T-helper 17 cell (primary cell): ENCODE measurements around the gene SLC22A4. TPM values are rescaled to one million over a fixed set of nuclear protein-coding genes. Genes with fewer than 3 reads are reported as not detected.

Experiments
- ATAC-seq: fragments of 150-1000 bp; cut with Tn5 transposase; 2 replicates; pipeline ENCODE4 v1.10.0; 2021; ENCODE audit warnings: mild to moderate bottlenecking, moderate library complexity
- DNase-seq, 3 donors: peaks; one replicate each; pipeline versions ENCODE4 v3.0.0 to v3.0.0-alpha.2; 2020 to 2021
- H3K9me3 ChIP-seq: one replicate; pipeline ENCODE4 v1.7.0; 2013; ENCODE audit warnings: low read length, mild to moderate bottlenecking; ENCODE audit not compliant: control insufficient read depth, poor library complexity, severe bottlenecking
- H3K27ac Mint-ChIP-seq: one replicate; pipeline ENCODE4 v1.8.0; 2022; ENCODE audit warnings: mild to moderate bottlenecking, moderate library complexity, mixed read lengths
- H3K27me3 Mint-ChIP-seq: one replicate; pipeline ENCODE4 v1.8.0; 2022; ENCODE audit warnings: mixed read lengths
- H3K36me3 Mint-ChIP-seq: one replicate; pipeline ENCODE4 v1.8.0; 2022; ENCODE audit warnings: low read depth, mixed read lengths
- H3K4me1 Mint-ChIP-seq: one replicate; pipeline ENCODE4 v1.8.0; 2022; ENCODE audit warnings: mild to moderate bottlenecking, mixed read lengths
- H3K4me3 Mint-ChIP-seq: one replicate; pipeline ENCODE4 v1.8.0; 2022; ENCODE audit warnings: mild to moderate bottlenecking, moderate library complexity, mixed read lengths
- total RNA-seq, 4 donors: library from RNA in 2 of 4; stranded (reverse) in 2 of 4; gene quantifications; one replicate each; pipeline ENCODE4 v1.2.3 and lab custom pipeline; 2022 to 2026

SLC22A4 gene
- total RNA-seq, 2 donors from 2014 or later, result 0.70 TPM; not detected in 1

DNA sequence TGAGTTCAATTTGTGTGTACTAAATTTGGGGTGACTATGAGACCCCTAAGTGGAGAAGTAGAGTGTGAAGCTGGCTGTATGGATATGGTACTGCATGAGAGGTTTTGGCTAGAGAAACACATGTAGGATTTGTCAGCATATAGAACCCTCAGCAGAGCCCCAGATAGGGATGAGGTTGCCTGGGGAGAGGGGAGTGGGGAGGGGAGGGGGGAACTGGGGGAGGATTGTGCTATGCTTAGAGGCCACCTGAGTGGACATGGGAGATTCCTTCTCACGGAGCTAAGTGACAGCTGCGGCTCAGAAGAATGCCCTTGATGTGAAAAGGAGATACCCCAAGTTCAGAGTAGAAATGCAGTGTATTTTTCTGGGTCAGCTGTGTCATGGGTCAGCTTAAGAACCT lies 86.5 kb downstream of the SLC22A4 start:
- Mint-ChIP-seq H3K27me3 (no peaks in the 10 kb centered on the region), H3K36me3 (peaks cover 5% of the 10 kb centered on the region), H3K4me1 (peaks cover 16% of the 10 kb centered on the region), H3K4me3 (no peak overlapping the region), H3K27ac (no peak overlapping the region)
- ATAC-seq, result no peak
- H3K9me3 ChIP-seq, result no peaks in the 10 kb centered on the region
- DNase-seq, result no peak

- ATAC-seq, result no peak
- Mint-ChIP-seq H3K4me3 (no peak overlapping the region), H3K36me3 (peaks cover 5% of the 10 kb centered on the region), H3K4me1 (peaks cover 22% of the 10 kb centered on the region), H3K27me3 (no peaks in the 10 kb centered on the region), H3K27ac (no peak overlapping the region)
- no peak for DNase-seq
- H3K9me3 ChIP-seq, result no peaks in the 10 kb centered on the region
Observed at GRCh38 chr5:132381614-132382013, 87.4 kb downstream of the SLC22A4 start.

DNA sequence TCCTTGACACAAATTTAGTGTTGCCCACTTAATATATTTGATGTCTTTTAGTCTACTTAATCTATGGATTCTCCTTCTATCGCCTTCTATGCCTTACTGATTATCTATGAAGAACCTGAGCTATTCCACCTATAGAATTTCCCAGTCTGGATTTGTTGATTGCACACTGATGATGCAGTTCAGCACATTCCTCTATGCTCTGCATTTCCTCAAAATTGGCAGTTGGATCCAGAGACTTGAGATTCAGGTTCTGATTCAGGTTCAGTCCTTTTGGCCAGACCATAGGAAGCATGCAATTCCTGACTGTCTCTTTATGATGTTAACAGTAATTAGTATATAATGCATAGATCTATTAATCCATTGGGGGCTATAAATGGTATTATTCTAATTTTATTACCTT lies 89.1 kb downstream of the SLC22A4 start:
- Mint-ChIP-seq H3K27me3 (no peaks in the 10 kb centered on the region), H3K4me1 (peaks cover 30% of the 10 kb centered on the region), H3K36me3 (peaks cover 5% of the 10 kb centered on the region), H3K27ac (peak overlapping the region; percentile 61), H3K4me3 (no peak overlapping the region)
- DNase-seq (no peak), ATAC-seq (no peak)
- H3K9me3 ChIP-seq, result no peaks in the 10 kb centered on the region

GRCh38 chr5:132383984-132384383 lies 89.8 kb downstream of the SLC22A4 start:
- no peaks in the 10 kb centered on the region for H3K9me3 ChIP-seq
- no peak overlapping the region for H3K4me3 Mint-ChIP-seq
- peaks cover 31% of the 10 kb centered on the region for H3K4me1 Mint-ChIP-seq
- H3K27me3 Mint-ChIP-seq, result no peaks in the 10 kb centered on the region
- no peak for ATAC-seq
- peaks cover 5% of the 10 kb centered on the region for H3K36me3 Mint-ChIP-seq
- no peak for DNase-seq
- peak overlapping the region; percentile 61 for H3K27ac Mint-ChIP-seq

- no peaks in the 10 kb centered on the region for H3K9me3 ChIP-seq
- no peak overlapping the region for H3K4me3 Mint-ChIP-seq
- H3K4me1 Mint-ChIP-seq, result peaks cover 31% of the 10 kb centered on the region
- H3K27ac Mint-ChIP-seq, result peak overlapping the region; percentile 61
- no peaks in the 10 kb centered on the region for H3K27me3 Mint-ChIP-seq
- no peak for DNase-seq
- ATAC-seq, result no peak
- peaks cover 5% of the 10 kb centered on the region for H3K36me3 Mint-ChIP-seq
Observed at GRCh38 chr5:132384506-132385050, 90.4 kb downstream of the SLC22A4 start.

- Mint-ChIP-seq H3K36me3 (peaks cover 1% of the 10 kb centered on the region), H3K4me3 (no peak overlapping the region), H3K27ac (peak overlapping the region; percentile 9), H3K27me3 (no peaks in the 10 kb centered on the region), H3K4me1 (peaks cover 33% of the 10 kb centered on the region)
- no peaks in the 10 kb centered on the region for H3K9me3 ChIP-seq
- DNase-seq, result peak in 2 of 3 donors; percentile 33 to 54
- ATAC-seq, result peak; percentile 77
Observed at GRCh38 chr5:132385326-132386105, 91.3 kb downstream of the SLC22A4 start.

- H3K4me1 Mint-ChIP-seq, result peaks cover 39% of the 10 kb centered on the region
Observed at GRCh38 chr5:132386644-132387286, 92.6 kb downstream of the SLC22A4 start.

GRCh38 chr5:132387640-132388117 lies 93.5 kb downstream of the SLC22A4 start:
- H3K4me3 Mint-ChIP-seq, result no peak overlapping the region
- H3K36me3 Mint-ChIP-seq, result no peaks in the 10 kb centered on the region
- no peaks in the 10 kb centered on the region for H3K9me3 ChIP-seq
- DNase-seq (no peak), ATAC-seq (no peak)
- H3K4me1 Mint-ChIP-seq, result peaks cover 48% of the 10 kb centered on the region
- H3K27ac Mint-ChIP-seq, result peak overlapping the region; percentile 86
- H3K27me3 Mint-ChIP-seq, result no peaks in the 10 kb centered on the region

More at GRCh38 chr5:132386644-132387286, 92.6 kb downstream of the SLC22A4 start:
- Mint-ChIP-seq H3K4me3 (no peak overlapping the region), H3K36me3 (no peaks in the 10 kb centered on the region), H3K27ac (peak overlapping the region; percentile 43), H3K27me3 (no peaks in the 10 kb centered on the region)
- peak; percentile 45 to 64 (median 62) for DNase-seq
- no peaks in the 10 kb centered on the region for H3K9me3 ChIP-seq
- ATAC-seq, result peak; percentile 91

DNA sequence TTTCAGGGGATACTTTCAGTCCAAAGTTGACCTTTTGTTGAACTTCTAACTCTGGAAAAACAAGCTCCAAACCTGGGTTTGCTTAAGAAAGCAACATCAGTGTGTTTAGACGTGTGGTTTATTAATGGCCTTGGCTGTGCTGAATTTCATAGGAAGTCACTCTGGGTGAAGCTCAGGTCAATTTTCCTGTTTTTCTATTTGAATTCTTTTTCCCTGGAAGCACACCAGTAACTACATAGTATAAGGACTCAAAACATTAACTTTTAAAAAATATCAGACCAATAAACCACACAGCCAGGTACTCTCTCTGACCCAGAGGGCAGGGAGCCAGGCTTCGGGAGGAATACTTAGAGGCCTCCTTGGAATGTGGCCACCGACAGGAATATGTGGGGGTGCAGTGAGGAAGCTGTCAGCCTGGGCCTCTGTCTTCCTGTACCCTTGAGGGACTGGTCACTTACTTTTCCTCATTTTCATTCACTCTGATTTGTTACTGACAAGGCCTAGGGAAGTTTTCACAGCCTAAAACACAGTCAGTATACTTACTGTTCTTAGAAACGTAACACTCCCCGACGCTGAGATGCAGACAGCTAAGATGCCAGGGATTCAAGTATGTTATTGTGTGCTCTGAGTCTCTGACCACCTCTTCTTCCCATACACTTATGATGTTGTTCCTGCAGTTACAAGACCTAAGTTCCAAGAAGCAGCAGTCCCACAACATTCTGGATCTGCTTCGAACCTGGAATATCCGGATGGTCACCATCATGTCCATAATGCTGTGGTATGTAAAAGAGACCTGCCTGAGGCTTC lies 94.3 kb downstream of the SLC22A4 start:
- no peak for DNase-seq
- no peak overlapping the region for H3K4me3 Mint-ChIP-seq
- H3K27ac Mint-ChIP-seq, result peak overlapping the region; percentile 87
- H3K4me1 Mint-ChIP-seq, result peaks cover 55% of the 10 kb centered on the region
- ATAC-seq, result no peak
- no peaks in the 10 kb centered on the region for H3K36me3 Mint-ChIP-seq
- H3K27me3 Mint-ChIP-seq, result no peaks in the 10 kb centered on the region
- H3K9me3 ChIP-seq, result no peaks in the 10 kb centered on the region

- Mint-ChIP-seq H3K36me3 (no peaks in the 10 kb centered on the region), H3K27me3 (no peaks in the 10 kb centered on the region), H3K27ac (peak overlapping the region; percentile 87), H3K4me3 (no peak overlapping the region), H3K4me1 (peaks cover 57% of the 10 kb centered on the region)
- DNase-seq (no peak), ATAC-seq (no peak)
- H3K9me3 ChIP-seq, result no peaks in the 10 kb centered on the region
Observed at GRCh38 chr5:132389051-132389331, 94.8 kb downstream of the SLC22A4 start.

DNA sequence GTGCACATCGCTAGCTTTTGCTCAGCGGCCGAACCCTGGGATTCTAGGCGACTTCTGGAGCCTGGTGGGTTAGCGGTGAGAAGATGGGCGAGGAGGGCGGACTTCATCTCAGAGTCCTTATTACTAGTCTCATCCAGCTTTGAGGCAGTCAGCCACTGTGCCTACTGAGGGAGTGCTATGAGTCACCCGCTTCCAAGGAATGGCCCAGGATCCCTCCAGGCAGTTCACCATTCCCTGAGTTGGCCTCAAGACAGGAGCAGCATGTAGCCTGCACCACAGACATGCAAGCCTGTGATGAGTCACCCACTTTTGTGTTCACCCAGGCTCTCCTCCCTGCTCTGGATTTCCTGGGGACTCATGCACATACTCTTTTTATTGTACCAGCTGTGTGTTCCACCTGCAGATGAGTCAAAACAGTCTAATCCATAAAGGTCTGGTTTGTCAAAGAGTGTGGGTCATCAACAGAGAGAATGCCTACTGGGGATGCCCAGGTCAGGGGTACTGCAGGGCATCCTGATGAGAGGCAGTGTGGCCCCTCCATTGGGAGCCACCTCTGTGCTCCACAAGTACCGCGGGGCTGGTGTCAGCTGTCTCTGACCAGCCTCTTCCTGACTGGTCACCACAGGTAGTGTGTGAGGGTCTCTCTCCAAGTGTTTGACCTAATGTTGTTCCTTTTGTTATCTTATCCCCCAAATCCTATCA lies 95.5 kb downstream of the SLC22A4 start:
- Mint-ChIP-seq H3K27ac (peak overlapping the region; percentile 87), H3K36me3 (no peaks in the 10 kb centered on the region), H3K4me1 (peaks cover 63% of the 10 kb centered on the region), H3K27me3 (no peaks in the 10 kb centered on the region), H3K4me3 (peak overlapping the region; percentile 7)
- ATAC-seq (no peak), DNase-seq (no peak)
- H3K9me3 ChIP-seq, result no peaks in the 10 kb centered on the region

DNA sequence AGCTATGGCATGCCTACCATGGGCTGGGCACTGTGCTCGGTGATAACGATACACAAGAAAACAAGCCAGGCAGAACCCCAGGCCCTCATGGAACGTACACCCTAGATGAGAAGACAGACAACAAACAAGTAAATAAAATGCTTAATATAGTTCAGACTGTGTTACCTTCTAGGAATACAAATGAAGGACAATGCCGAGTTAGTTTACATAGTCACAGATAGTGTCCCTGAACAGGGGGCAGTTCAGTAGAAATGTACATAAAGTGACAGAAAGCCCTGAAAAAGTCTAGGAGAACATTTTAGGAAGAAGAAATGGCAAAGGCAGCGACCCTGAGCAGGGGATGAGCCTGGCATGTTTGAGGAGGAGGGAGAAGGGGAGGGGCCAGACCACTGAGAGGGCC lies 97.1 kb downstream of the SLC22A4 start:
- ATAC-seq (no peak), DNase-seq (no peak)
- Mint-ChIP-seq H3K4me3 (no peak overlapping the region), H3K27ac (peak overlapping the region; percentile 87), H3K27me3 (no peaks in the 10 kb centered on the region), H3K36me3 (no peaks in the 10 kb centered on the region), H3K4me1 (peaks cover 68% of the 10 kb centered on the region)
- no peaks in the 10 kb centered on the region for H3K9me3 ChIP-seq
